HEK293T (cell line): ENCODE measurements around the gene MED12L.

Source experiments
- ELF4 ChIP-seq: fragments of 450-650 bp; IDR thresholded peaks from 2 replicates; pipeline ENCODE4 v1.6.1; 2017; ENCODE audit warnings: antibody characterized with exemption
- FOXA1 ChIP-seq: fragments of 450-650 bp; IDR thresholded peaks from 2 replicates; pipeline ENCODE4 v1.6.1; 2016; ENCODE audit warnings: mild to moderate bottlenecking
- HDGF ChIP-seq: fragments of 450-650 bp; IDR thresholded peaks from 2 replicates; pipeline ENCODE4 v1.6.1; 2017; ENCODE audit warnings: antibody characterized with exemption, borderline replicate concordance
- TARDBP ChIP-seq: fragments of 450-650 bp; IDR thresholded peaks from 2 replicates; pipeline ENCODE4 v1.6.1; 2016

GRCh38 chr3:151299006-151299405, 213.5 kb downstream of the MED12L start:
- TF ChIP-seq HDGF = no peak
- TF ChIP-seq FOXA1 = no peak
- TF ChIP-seq ELF4 = no peak
- TF ChIP-seq TARDBP = no peak
